BLaER1 (cell line): Measurements from ENCODE around the gene RNF150.

Experiments
- H3K27ac ChIP-seq: shearing (Covaris generic); formaldehyde crosslinking; 2 replicates; pipeline ENCODE4 v1.8.1; 2022
- H3K27me3 ChIP-seq: shearing (Covaris generic); formaldehyde crosslinking; 2 replicates; pipeline ENCODE4 v1.8.1; 2022
- H3K36me3 ChIP-seq: shearing (Covaris generic); formaldehyde crosslinking; 2 replicates; pipeline ENCODE4 v1.8.1; 2022
- H3K4me1 ChIP-seq: shearing (Covaris generic); formaldehyde crosslinking; 2 replicates; pipeline ENCODE4 v1.8.1; 2022
- H3K4me2 ChIP-seq: shearing (Covaris generic); formaldehyde crosslinking; 2 replicates; pipeline ENCODE4 v1.8.1; 2022
- H3K4me3 ChIP-seq: shearing (Covaris generic); formaldehyde crosslinking; 2 replicates; pipeline ENCODE4 v1.8.1; 2022
- H3K9ac ChIP-seq: shearing (Covaris generic); formaldehyde crosslinking; 2 replicates; pipeline ENCODE4 v1.8.1; 2022
- H3K9me3 ChIP-seq: shearing (Covaris generic); formaldehyde crosslinking; 2 replicates; pipeline ENCODE4 v1.8.1; 2022
- H4K20me1 ChIP-seq: shearing (Covaris generic); formaldehyde crosslinking; 2 replicates; pipeline ENCODE4 v1.8.1; 2022
- Cebpa-rat ChIP-seq: shearing (Covaris generic); IDR thresholded peaks from 2 replicates; pipeline ENCODE4 v1.8.1; 2022

RNF150 gene

DNA sequence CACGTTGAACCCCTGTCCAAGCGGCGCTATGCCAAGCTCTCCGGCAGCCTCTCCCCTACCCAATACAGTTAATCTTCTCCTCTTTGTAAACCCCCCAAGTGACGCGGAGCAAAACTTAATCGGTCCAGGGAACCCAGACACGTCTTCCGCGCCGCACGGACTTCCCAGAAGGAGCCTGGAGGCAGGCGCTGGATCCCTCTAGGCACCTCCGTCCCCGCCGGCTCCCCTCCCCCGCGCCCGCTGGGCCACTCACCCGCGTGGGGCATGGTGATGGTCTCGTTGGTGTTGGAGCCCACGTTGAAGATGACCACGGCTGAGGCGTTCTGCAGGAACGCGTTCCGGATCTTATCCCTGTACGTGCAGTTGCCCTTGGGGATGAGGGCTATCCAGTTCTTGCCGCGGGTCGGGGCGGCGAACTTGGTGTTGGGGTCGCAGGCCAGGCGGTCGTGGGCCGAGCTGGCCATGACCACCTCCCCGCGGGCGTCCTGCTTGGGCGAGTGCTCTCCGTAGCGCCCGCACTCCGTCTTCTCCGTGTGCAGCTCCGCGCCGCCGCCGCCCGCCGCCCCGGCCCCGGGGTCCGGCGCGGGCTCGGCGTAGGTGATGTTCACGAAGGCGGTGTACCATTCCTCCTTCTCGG is 1.1 kb downstream of the RNF150 start:
- peaks cover 11% of the 10 kb centered on the region; the same call in 1 of the 2 replicates for H3K27me3 ChIP-seq
- H3K9ac ChIP-seq = peak overlapping the region; percentile 78
- H3K4me1 ChIP-seq = peaks cover 39% of the 10 kb centered on the region

DNA sequence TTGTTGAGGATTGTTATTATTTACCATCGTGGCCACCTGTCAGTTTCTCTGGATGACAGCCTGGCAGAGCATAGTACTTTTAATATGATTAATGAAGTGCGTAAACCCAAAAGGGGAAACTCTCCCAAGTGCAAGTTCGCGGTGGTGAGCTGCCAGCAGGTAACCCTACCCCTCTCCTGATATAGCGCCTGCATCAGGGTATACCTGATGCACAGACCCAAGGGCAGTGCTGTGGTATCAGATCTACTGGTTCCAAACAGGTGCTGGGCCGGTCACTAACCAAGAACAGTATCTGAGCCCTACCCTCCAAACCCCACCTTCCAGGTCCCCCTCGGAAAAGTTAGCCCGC is 1.6 kb downstream of the RNF150 start:
- Histone ChIP-seq H3K4me2 (peak overlapping the region; percentile 96), H3K9ac (no peak overlapping the region)

More for the DNA sequence above, 1.1 kb downstream of the RNF150 start:
- Histone ChIP-seq H3K4me2 (peak overlapping the region; percentile 96), H4K20me1 (no peaks in the 10 kb centered on the region), H3K9me3 (no peaks in the 10 kb centered on the region), H3K27ac (no peak overlapping the region), H3K4me3 (peak overlapping the region; percentile 87), H3K36me3 (no peaks in the 10 kb centered on the region)
- TF ChIP-seq Cebpa-rat = no peak

GRCh38 chr4:141130947-141131605 is 2.2 kb downstream of the RNF150 start:
- peaks cover 49% of the 10 kb centered on the region for H3K4me1 ChIP-seq
- no peaks in the 10 kb centered on the region for H3K9me3 ChIP-seq
- H3K27ac ChIP-seq = no peak overlapping the region
- no peaks in the 10 kb centered on the region for H4K20me1 ChIP-seq
- peaks cover 11% of the 10 kb centered on the region; the same call in 1 of the 2 replicates for H3K27me3 ChIP-seq
- no peaks in the 10 kb centered on the region for H3K36me3 ChIP-seq
- H3K9ac ChIP-seq = no peak overlapping the region
- H3K4me2 ChIP-seq = peak overlapping the region; percentile 96
- no peak overlapping the region; the same call in 1 of the 2 replicates for H3K4me3 ChIP-seq
- TF ChIP-seq Cebpa-rat = no peak

More for the DNA sequence above, 1.6 kb downstream of the RNF150 start:
- no peaks in the 10 kb centered on the region for H3K36me3 ChIP-seq
- H3K27me3 ChIP-seq = peaks cover 11% of the 10 kb centered on the region; the same call in 1 of the 2 replicates
- TF ChIP-seq Cebpa-rat = no peak
- H4K20me1 ChIP-seq = no peaks in the 10 kb centered on the region
- H3K4me3 ChIP-seq = peak overlapping the region; percentile 87
- H3K27ac ChIP-seq = no peak overlapping the region
- H3K9me3 ChIP-seq = no peaks in the 10 kb centered on the region
- peaks cover 44% of the 10 kb centered on the region for H3K4me1 ChIP-seq

- H3K4me2 ChIP-seq = peak overlapping the region; percentile 45
- H3K27me3 ChIP-seq = peaks cover 11% of the 10 kb centered on the region; the same call in 1 of the 2 replicates
- peaks cover 35% of the 10 kb centered on the region for H3K4me1 ChIP-seq
Observed at GRCh38 chr4:141127884-141128283, 5.4 kb downstream of the RNF150 start.

DNA sequence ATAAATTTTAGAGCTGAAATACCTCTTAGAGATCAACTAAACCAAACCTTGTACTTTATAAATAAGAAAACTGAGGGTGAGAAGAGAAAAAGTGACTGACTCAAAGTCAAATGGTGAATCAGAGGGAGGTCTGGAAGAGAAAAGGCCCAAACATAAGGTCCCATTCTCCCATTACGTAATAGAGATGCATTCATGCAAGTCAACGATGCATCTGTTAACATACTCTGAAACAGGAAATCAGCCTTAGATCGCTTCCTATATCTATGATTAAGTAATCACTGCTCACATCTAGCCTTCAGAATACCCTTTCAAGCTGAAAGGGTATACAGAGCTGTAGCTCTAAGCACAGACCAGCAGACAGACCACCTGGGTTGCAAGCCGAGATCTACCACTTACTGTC is 6.5 kb downstream of the RNF150 start:
- Histone ChIP-seq H3K27ac (no peak overlapping the region), H3K4me2 (peak overlapping the region; percentile 45), H3K9me3 (no peaks in the 10 kb centered on the region), H3K4me1 (peaks cover 28% of the 10 kb centered on the region), H3K9ac (no peak overlapping the region), H3K27me3 (peaks cover 3% of the 10 kb centered on the region; the same call in 1 of the 2 replicates), H3K4me3 (no peak overlapping the region), H3K36me3 (no peaks in the 10 kb centered on the region), H4K20me1 (no peaks in the 10 kb centered on the region)
- peak; percentile 56; the same call in 1 of the 2 replicates for TF ChIP-seq Cebpa-rat

More at GRCh38 chr4:141127884-141128283, 5.4 kb downstream of the RNF150 start:
- no peak overlapping the region for H3K27ac ChIP-seq
- no peak overlapping the region for H3K9ac ChIP-seq
- no peak overlapping the region for H3K4me3 ChIP-seq
- no peaks in the 10 kb centered on the region for H3K9me3 ChIP-seq
- no peaks in the 10 kb centered on the region for H4K20me1 ChIP-seq
- H3K36me3 ChIP-seq = no peaks in the 10 kb centered on the region
- TF ChIP-seq Cebpa-rat = no peak

DNA sequence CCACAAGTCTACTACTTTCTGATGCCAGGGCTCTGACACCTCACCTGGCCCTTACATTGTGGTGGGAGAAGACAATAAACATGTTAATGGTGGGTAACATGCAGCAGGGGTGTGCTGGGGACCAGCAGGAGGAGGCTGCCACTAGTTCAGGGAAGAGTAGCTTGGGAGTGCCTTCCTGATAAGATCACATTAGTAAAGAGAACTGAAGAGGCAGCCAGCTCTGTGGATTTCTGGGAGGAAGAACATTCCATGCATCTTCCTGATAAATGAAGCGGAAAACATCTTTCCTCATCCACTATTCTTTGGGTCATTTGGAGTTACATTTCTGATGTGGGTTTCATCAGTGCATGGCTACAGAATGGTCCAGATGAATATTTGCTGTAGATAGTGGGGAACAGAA is 9.0 kb downstream of the RNF150 start:
- H4K20me1 ChIP-seq = no peaks in the 10 kb centered on the region
- no peaks in the 10 kb centered on the region for H3K27me3 ChIP-seq
- H3K4me1 ChIP-seq = peaks cover 18% of the 10 kb centered on the region
- no peak overlapping the region for H3K4me3 ChIP-seq
- no peaks in the 10 kb centered on the region for H3K9me3 ChIP-seq
- no peak overlapping the region for H3K27ac ChIP-seq
- no peaks in the 10 kb centered on the region for H3K36me3 ChIP-seq
- TF ChIP-seq Cebpa-rat = no peak
- H3K9ac ChIP-seq = no peak overlapping the region
- no peak overlapping the region for H3K4me2 ChIP-seq

GRCh38 chr4:141121768-141122454 is 11.4 kb downstream of the RNF150 start:
- Histone ChIP-seq H3K4me2 (no peak overlapping the region), H4K20me1 (no peaks in the 10 kb centered on the region)
- TF ChIP-seq Cebpa-rat = no peak

DNA sequence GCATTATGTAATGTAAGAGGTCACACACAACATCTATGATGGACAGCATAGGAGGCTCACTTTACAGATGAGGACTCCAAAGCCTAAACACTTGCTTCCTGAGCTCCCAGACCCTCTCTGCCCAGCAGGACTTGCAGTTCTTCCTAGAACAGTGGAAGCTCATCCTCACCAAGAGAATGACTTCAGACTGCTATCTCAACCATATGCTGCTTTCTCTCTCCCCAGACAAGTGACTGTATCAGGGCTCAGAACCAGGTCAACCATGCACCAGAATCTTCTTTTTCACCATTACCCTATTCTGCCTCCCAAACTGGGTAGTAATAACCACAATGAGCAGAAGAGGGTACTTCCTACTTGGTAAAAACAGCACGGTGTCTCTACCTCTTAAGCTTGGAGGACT is 12.2 kb downstream of the RNF150 start:
- no peak overlapping the region for H3K4me2 ChIP-seq
- no peaks in the 10 kb centered on the region for H3K36me3 ChIP-seq
- H3K27ac ChIP-seq = no peak overlapping the region
- TF ChIP-seq Cebpa-rat = no peak
- peaks cover under 1% of the 10 kb centered on the region for H3K9me3 ChIP-seq
- H4K20me1 ChIP-seq = no peaks in the 10 kb centered on the region
- H3K27me3 ChIP-seq = no peaks in the 10 kb centered on the region
- no peak overlapping the region for H3K4me3 ChIP-seq
- no peaks in the 10 kb centered on the region for H3K4me1 ChIP-seq
- H3K9ac ChIP-seq = no peak overlapping the region

More at GRCh38 chr4:141121768-141122454, 11.4 kb downstream of the RNF150 start:
- Histone ChIP-seq H3K9me3 (no peaks in the 10 kb centered on the region), H3K27me3 (no peaks in the 10 kb centered on the region), H3K4me3 (no peak overlapping the region), H3K4me1 (peaks cover 6% of the 10 kb centered on the region), H3K27ac (no peak overlapping the region), H3K9ac (no peak overlapping the region), H3K36me3 (no peaks in the 10 kb centered on the region)

GRCh38 chr4:141120036-141120593 is 13.2 kb downstream of the RNF150 start:
- Histone ChIP-seq H3K27me3 (no peaks in the 10 kb centered on the region), H3K9me3 (peaks cover 8% of the 10 kb centered on the region), H3K4me2 (no peak overlapping the region), H3K4me3 (no peak overlapping the region), H4K20me1 (no peaks in the 10 kb centered on the region), H3K9ac (no peak overlapping the region), H3K4me1 (no peaks in the 10 kb centered on the region), H3K36me3 (no peaks in the 10 kb centered on the region), H3K27ac (no peak overlapping the region)
- no peak for TF ChIP-seq Cebpa-rat
